T-cell (primary cell): ENCODE data around the gene BAZ2B. TPM values are rescaled to one million over a fixed set of nuclear protein-coding genes. Genes with fewer than 3 reads are reported as not detected.
"Not testable (repeated sequence)": the region's sequence is repeated elsewhere in the genome, so short reads cannot be mapped to it uniquely, and the experiment has no call there.

Experiments
- ATAC-seq, 4 experiments: fragments of 200-7000 bp in 3 of 4; fragments of 150-1000 bp in 1 of 4; cut with Tn5 transposase; replicated peaks in 1 of 4; 1 replicate in 3 of 4; 2 replicates in 1 of 4; pipeline ENCODE4 v1.10.0; 2021; ENCODE audit warnings: moderate library complexity in 3 of 4, mild to moderate bottlenecking in 2 of 4, moderate number of reproducible peaks in 1 of 4
- CTCF ChIA-PET, 2 donors: fragments of 300-600 bp; sonication (Branson Sonifier 250); formaldehyde crosslinking; loops; one replicate each; lab custom pipeline; 2022; ENCODE audit warnings: antibody characterized with exemption in 2 of 2; lab: Charles Lee
- POLR2A ChIA-PET, 2 donors: fragments of 300-600 bp; sonication (Branson Sonifier 250); formaldehyde crosslinking; loops; one replicate each; lab custom pipeline; 2022; ENCODE audit warnings: antibody characterized with exemption in 2 of 2; lab: Charles Lee
- DNase-seq, 35 experiments: peaks; one replicate each; pipeline versions ENCODE4 v3.0.0 to v3.0.0-alpha.2; 2013 to 2023
- H3K27ac ChIP-seq: one replicate; pipeline ENCODE4 v1.5.1; 2013; ENCODE audit warnings: low read length
- H3K27me3 ChIP-seq, 2 experiments: replicated peaks in 1 of 2; 1 replicate in 1 of 2; 2 replicates in 1 of 2; pipeline versions ENCODE4 v1.6.1 to v1.7.0; 2013; ENCODE audit warnings: low read length in 1 of 2, mixed read lengths in 1 of 2; ENCODE audit not compliant: control insufficient read depth in 2 of 2, insufficient read depth in 2 of 2; ENCODE audit errors: extremely low read depth in 1 of 2
- H3K36me3 ChIP-seq, 2 donors: 1 replicate in 1 of 2; 2 replicates in 1 of 2; pipeline versions ENCODE4 v1.6.1 to v1.7.0; 2013; ENCODE audit warnings: low read length in 1 of 2; ENCODE audit not compliant: control insufficient read depth in 2 of 2, insufficient read depth in 1 of 2; ENCODE audit errors: extremely low read depth in 1 of 2
- H3K4me1 ChIP-seq, 2 experiments: 1 replicate in 1 of 2; 2 replicates in 1 of 2; pipeline versions ENCODE4 v1.6.1 to v1.7.0; 2013; ENCODE audit warnings: low read length in 2 of 2, mixed read lengths in 1 of 2; ENCODE audit not compliant: insufficient read depth in 2 of 2, control insufficient read depth in 1 of 2; ENCODE audit errors: extremely low read depth in 1 of 2
- H3K4me3 ChIP-seq, 2 donors: 1 replicate in 1 of 2; 2 replicates in 1 of 2; pipeline versions ENCODE4 v1.5.1 to v1.7.0; 2013; ENCODE audit warnings: mild to moderate bottlenecking in 2 of 2, low read length in 1 of 2, moderate library complexity in 1 of 2; ENCODE audit not compliant: control insufficient read depth in 1 of 2; ENCODE audit errors: extremely low read depth in 1 of 2
- H3K9me3 ChIP-seq: 2 replicates; pipeline ENCODE4 v1.7.0; 2013
- H3K27ac Mint-ChIP-seq, 2 donors: one replicate each; pipeline ENCODE4 v1.8.0; 2020 to 2021; ENCODE audit warnings: mild to moderate bottlenecking in 2 of 2, mixed read lengths in 2 of 2
- H3K27me3 Mint-ChIP-seq, 2 donors: one replicate each; pipeline ENCODE4 v1.8.0; 2021 to 2022; ENCODE audit warnings: mixed read lengths in 2 of 2
- H3K36me3 Mint-ChIP-seq: one replicate; pipeline ENCODE4 v1.8.0; 2021; ENCODE audit warnings: mixed read lengths
- H3K4me1 Mint-ChIP-seq, 3 donors: one replicate each; pipeline ENCODE4 v1.8.0; 2020 to 2022; ENCODE audit warnings: mixed read lengths in 3 of 3, mild to moderate bottlenecking in 1 of 3
- H3K4me3 Mint-ChIP-seq, 3 donors: one replicate each; pipeline ENCODE4 v1.8.0; 2020 to 2022; ENCODE audit warnings: mild to moderate bottlenecking in 3 of 3, mixed read lengths in 3 of 3, moderate library complexity in 3 of 3
- H3K9me3 Mint-ChIP-seq, 3 donors: one replicate each; pipeline ENCODE4 v1.8.0; 2020 to 2022; ENCODE audit warnings: mixed read lengths in 3 of 3
- WGBS: methylation state at CpG from one replicate; pipeline ENCODE4 v1.1.5; 2013; ENCODE audit warnings: missing lambda C conversion rate; ENCODE audit not compliant: insufficient coverage; 5-methylcytosine and 5-hydroxymethylcytosine counted together
- total RNA-seq, 35 experiments: library from RNA in 6 of 35; stranded (reverse) in 6 of 35; fragments of 120-200 nt in 1 of 35; gene quantifications; one replicate each; pipeline versions ENCODE4 v1.2.1 to v1.2.4 and lab custom pipeline; 2013 to 2026

The BAZ2B gene
- total RNA-seq, 5 donors from 2014 or later (not counting 1 experiment from before 2014, with no cell fraction given): 21.2 to 38.5 (median 27.2) TPM

DNA sequence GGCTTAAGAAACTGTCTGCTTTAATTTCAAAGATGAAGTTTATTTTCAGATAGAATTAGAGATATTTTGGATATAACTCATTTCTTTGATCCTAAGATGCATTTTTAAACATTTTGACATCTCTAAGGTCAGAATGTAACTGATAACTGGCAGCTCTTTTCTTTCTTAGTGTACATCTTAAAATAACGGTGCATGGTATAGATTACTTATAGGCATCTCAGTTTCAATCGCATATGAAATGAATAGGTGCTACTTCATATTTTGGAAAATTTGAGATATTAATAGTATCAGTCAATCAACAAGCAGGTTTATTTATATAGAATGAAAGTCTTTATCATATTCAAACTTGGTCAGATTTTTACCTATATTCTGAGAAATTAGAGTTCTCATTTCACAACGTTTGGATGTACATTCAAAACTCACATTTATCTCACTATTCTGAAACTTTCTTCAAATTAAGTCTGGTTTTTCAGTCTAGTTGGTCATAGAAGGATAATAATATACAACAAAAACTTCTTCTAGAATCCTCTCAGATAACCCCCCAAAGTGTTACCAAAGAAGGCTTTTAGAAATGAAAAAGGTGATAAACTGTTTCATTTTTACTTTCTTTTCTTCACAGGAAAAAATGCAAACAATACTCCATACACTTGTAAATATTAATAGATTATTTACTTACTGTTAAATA, 207.1 kb downstream of the BAZ2B start:
- no peak overlapping the region for H3K27ac ChIP-seq
- H3K36me3 Mint-ChIP-seq: peaks cover 43% of the 10 kb centered on the region

DNA sequence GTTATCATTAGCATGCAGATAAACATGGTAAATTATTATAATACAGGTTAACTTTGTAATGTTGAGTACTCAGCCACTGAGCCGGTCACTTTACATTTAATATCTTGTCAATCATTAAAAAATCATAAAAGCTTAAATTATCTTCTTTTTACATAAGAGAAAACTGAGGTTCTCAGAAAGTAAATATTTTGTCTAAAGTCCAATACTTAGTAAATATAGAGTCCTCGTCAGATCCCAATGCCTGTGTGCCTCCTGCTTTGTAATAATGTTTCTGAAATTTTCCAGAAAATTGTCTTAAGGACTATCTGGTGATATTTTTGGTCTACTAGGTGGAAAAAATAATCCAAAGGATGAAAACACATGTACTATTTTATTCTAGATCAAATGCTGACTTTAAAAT, 213.6 kb downstream of the BAZ2B start:
- peaks cover 0 to 7% of the 10 kb centered on the region in 2 donors for H3K36me3 ChIP-seq
- H3K4me3 ChIP-seq: no peak overlapping the region
- Mint-ChIP-seq H3K4me3 (no peak overlapping the region), H3K36me3 (peaks cover 28% of the 10 kb centered on the region), H3K27me3 (no peaks in the 10 kb centered on the region), H3K4me1 (no peaks in the 10 kb centered on the region), H3K27ac (no peak overlapping the region), H3K9me3 (no peaks in the 10 kb centered on the region)
- no peak for ATAC-seq
- no CpG with 5 or more reads among the region's 2 CpGs for WGBS
- ChIA-PET POLR2A (no interaction called here), CTCF (no interaction called here)
- no peak for DNase-seq
- H3K9me3 ChIP-seq: no peaks in the 10 kb centered on the region
- H3K27me3 ChIP-seq: no peaks in the 10 kb centered on the region
- no peaks in the 10 kb centered on the region for H3K4me1 ChIP-seq
- H3K27ac ChIP-seq: no peak overlapping the region

More for the DNA sequence above, 207.1 kb downstream of the BAZ2B start:
- DNase-seq: no peak
- no peaks in the 10 kb centered on the region for H3K9me3 Mint-ChIP-seq
- ChIA-PET POLR2A (no interaction called here), CTCF (no interaction called here)
- ATAC-seq: no peak
- no peaks in the 10 kb centered on the region for H3K9me3 ChIP-seq
- H3K27ac Mint-ChIP-seq: no peak overlapping the region
- no peaks in the 10 kb centered on the region for H3K27me3 Mint-ChIP-seq
- no peak overlapping the region for H3K4me3 ChIP-seq
- no peak overlapping the region for H3K4me3 Mint-ChIP-seq
- no CpG with 5 or more reads among the region's 3 CpGs for WGBS
- H3K36me3 ChIP-seq: peaks cover 4 to 28% of the 10 kb centered on the region in 2 donors
- H3K27me3 ChIP-seq: no peaks in the 10 kb centered on the region
- H3K4me1 Mint-ChIP-seq: no peaks in the 10 kb centered on the region
- H3K4me1 ChIP-seq: no peaks in the 10 kb centered on the region

DNA sequence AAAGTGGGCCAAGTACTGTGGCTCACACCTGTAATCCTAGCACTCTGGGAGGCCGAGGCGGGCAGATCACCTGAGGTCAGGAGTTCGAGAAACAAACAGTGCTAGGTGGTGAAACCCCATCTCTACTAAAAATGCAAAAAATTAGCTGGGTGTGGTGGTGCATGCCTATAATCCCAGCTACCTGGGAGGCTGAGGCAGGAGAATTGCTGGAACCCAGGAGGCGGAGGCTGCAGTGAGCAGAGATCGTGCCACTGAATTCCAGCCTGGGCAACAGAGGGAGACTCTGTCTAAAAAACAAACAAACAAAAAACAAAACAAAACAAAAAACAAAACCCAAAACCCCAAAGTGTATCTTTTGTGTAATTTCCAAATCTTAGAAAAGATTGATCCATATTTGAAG, 214.2 kb downstream of the BAZ2B start:
- H3K36me3 ChIP-seq, H3K27ac ChIP-seq, H3K27me3 ChIP-seq, DNase-seq, H3K4me3 Mint-ChIP-seq, H3K9me3 Mint-ChIP-seq, H3K9me3 ChIP-seq, POLR2A ChIA-PET, H3K4me1 ChIP-seq, H3K4me3 ChIP-seq, H3K27ac Mint-ChIP-seq, ATAC-seq, H3K4me1 Mint-ChIP-seq, H3K27me3 Mint-ChIP-seq: not testable (repeated sequence)
- WGBS: no CpG with 5 or more reads among the region's 5 CpGs
- CTCF ChIA-PET: interaction anchor here in 1 of 2 donors (0.7 kb wide), 1 partner anchor 101 kb away, joined by 3 read pairs; no protein-coding TSS in a partner anchor
- peaks cover 28% of the 10 kb centered on the region for H3K36me3 Mint-ChIP-seq

DNA sequence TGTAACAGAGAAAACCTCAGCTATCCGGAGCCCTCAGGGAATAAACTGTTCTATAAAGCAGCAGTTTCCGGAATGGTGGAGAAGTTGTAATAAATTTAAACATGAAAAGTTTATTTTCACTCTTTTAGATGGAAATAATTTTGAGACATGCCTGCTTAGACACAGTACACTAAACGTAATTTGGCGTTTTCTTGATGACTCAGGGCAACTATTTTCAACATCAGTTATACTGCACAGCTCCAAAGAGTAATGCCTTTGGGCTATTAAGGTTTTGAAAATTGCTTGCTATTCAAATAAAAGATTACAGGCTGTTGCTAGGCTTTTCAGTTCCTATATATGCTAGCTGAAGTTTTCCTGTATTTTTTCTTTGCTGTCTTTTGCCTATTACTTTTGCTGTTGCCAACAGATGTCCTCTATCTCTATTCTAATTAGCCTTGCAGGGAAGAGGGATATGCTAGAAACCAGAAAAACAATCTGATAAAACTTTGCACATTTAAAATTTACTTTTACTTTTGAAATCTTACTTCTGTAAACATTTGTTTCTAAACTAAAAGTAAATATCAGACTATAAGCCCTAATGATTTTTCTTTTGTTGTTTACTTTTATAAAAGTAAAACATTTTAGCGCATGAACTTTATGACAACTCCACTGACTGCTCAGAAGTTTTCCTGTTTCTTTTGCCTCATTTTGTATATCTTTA, 216.5 kb downstream of the BAZ2B start:
- H3K4me1 Mint-ChIP-seq: no peaks in the 10 kb centered on the region
- H3K9me3 Mint-ChIP-seq: no peaks in the 10 kb centered on the region
- Histone ChIP-seq H3K4me3 (no peak overlapping the region), H3K27me3 (no peaks in the 10 kb centered on the region), H3K9me3 (no peaks in the 10 kb centered on the region), H3K4me1 (no peaks in the 10 kb centered on the region), H3K36me3 (peaks cover 0 to 7% of the 10 kb centered on the region in 2 donors), H3K27ac (no peak overlapping the region)
- peaks cover 25% of the 10 kb centered on the region for H3K36me3 Mint-ChIP-seq
- ATAC-seq (no peak), DNase-seq (no peak)
- no peak overlapping the region for H3K27ac Mint-ChIP-seq
- H3K4me3 Mint-ChIP-seq: no peak overlapping the region
- no peaks in the 10 kb centered on the region for H3K27me3 Mint-ChIP-seq
- ChIA-PET CTCF (no interaction called here), POLR2A (interaction anchor here in 1 of 2 donors (0.6 kb wide), 1 partner anchor 109 kb away, joined by 3 read pairs; no protein-coding TSS in a partner anchor)
- no CpG with 5 or more reads among the region's 5 CpGs for WGBS

DNA sequence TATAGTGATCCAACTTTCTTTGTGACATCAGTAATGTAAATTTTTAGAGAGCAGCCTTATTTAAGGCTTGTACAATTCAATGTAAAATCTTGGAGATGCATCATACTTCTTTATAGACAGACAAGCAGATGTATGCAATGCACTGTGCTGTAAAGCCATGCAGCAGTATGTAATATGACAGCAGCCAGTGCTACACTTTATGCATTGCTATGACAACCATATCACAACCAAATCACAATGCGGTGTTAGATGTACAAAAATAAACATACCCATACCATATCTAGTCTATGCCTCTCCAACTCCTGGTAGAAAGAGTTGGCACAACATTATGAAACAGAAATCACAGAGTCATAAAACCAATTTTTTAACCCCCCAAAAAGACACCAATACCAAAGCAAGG, 219.5 kb downstream of the BAZ2B start:
- Histone ChIP-seq H3K27me3 (no peaks in the 10 kb centered on the region), H3K27ac (no peak overlapping the region), H3K36me3 (peaks cover 0 to 9% of the 10 kb centered on the region in 2 donors), H3K9me3 (no peaks in the 10 kb centered on the region), H3K4me3 (no peak overlapping the region), H3K4me1 (no peaks in the 10 kb centered on the region)
- ChIA-PET POLR2A (no interaction called here), CTCF (no interaction called here)
- Mint-ChIP-seq H3K4me3 (no peak overlapping the region), H3K9me3 (no peaks in the 10 kb centered on the region), H3K36me3 (peaks cover 41% of the 10 kb centered on the region), H3K27ac (no peak overlapping the region), H3K4me1 (no peaks in the 10 kb centered on the region), H3K27me3 (no peaks in the 10 kb centered on the region)
- DNase-seq (no peak), ATAC-seq (no peak)
- WGBS: no CpG with 5 or more reads among the region's 1 CpG

DNA sequence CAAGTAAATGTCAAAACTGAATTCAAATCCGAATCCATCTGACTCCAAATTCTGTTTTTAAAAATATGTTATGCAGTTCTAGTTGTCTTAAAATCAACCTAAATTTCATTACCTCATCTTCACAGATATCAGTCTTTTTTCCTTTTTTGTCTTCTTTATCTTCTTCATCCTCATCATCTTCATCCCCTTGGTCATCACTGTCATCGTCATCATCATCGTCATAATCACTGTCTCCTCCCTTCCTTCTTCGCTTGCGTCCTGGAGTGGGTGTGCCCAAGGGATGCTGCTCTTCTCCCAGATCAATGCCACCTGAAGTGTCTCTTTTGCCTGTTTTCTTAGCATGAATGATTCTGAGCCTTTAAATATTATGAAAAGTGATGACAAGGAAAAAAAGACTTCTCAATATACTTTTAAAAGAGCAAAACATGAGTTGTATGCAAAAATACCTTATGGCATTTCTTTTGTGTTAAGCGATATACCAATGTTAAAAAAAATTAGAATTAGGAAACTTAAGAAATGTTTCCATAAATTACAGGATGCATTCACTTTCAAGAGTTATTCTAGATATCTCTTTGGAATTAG, 233.8 kb downstream of the BAZ2B start:
- POLR2A ChIA-PET: no interaction called here
- Mint-ChIP-seq H3K9me3 (no peaks in the 10 kb centered on the region), H3K4me3 (no peak overlapping the region), H3K4me1 (no peaks in the 10 kb centered on the region), H3K27me3 (no peaks in the 10 kb centered on the region), H3K27ac (no peak overlapping the region), H3K36me3 (peaks cover 31% of the 10 kb centered on the region)
- peaks cover 0 to 13% of the 10 kb centered on the region in 2 donors for H3K36me3 ChIP-seq
- DNase-seq (no peak), ATAC-seq (no peak)
- no peak overlapping the region for H3K27ac ChIP-seq
- H3K9me3 ChIP-seq: no peaks in the 10 kb centered on the region
- no peaks in the 10 kb centered on the region for H3K27me3 ChIP-seq
- no peaks in the 10 kb centered on the region for H3K4me1 ChIP-seq
- CTCF ChIA-PET: no interaction called here
- WGBS: no CpG with 5 or more reads among the region's 6 CpGs
- no peak overlapping the region for H3K4me3 ChIP-seq
